PC-3 (cell line): ENCODE measurements around the gene GALNT11.

ENCODE experiments used
- CTCF ChIP-seq: fragments of 300-600 bp; sonication (generic); conservative IDR thresholded peaks from 2 replicates; pipeline ENCODE4 v1.5.1; 2017; ENCODE audit warnings: antibody characterized with exemption, low read depth, mild to moderate bottlenecking, low read length
- EZH2 ChIP-seq: fragments of 300-600 bp; sonication (generic); IDR thresholded peaks from one replicate; pipeline ENCODE4 v1.6.1; 2017; ENCODE audit warnings: antibody characterized with exemption, mild to moderate bottlenecking, low read length; ENCODE audit not compliant: unreplicated experiment
- EZH2phosphoT487 ChIP-seq: fragments of 300-600 bp; sonication (generic); IDR thresholded peaks from 2 replicates; pipeline ENCODE4 v1.6.1; 2018; ENCODE audit warnings: mild to moderate bottlenecking, antibody characterized with exemption, low read length, borderline replicate concordance

- TF ChIP-seq CTCF (no peak), EZH2phosphoT487 (no peak), EZH2 (no peak)
Observed at GRCh38 chr7:152137476-152138025, 112.1 kb downstream of the GALNT11 start.
